ENCODE data around the gene ASCL5.

ASCL5 gene

GRCh38 chr1:201137024-201137392, 10.0 kb upstream of the ASCL5 start:
- peaks cover 0 to 25% (median 21%) of the 10 kb centered on the region in 5 donors for H3K4me1 ChIP-seq (ENCODE audit: control insufficient read depth in 5 of 5, insufficient read depth in 5 of 5, low read length in 5 of 5)
- H3K27me3 ChIP-seq (ENCODE audit: control insufficient read depth in 5 of 5, insufficient read depth in 4 of 5, low read length in 5 of 5) = no peaks in the 10 kb centered on the region
- H3K4me3 ChIP-seq (ENCODE audit: low read depth in 1 of 5, low read length in 5 of 5) = no peak overlapping the region
- H3K9ac ChIP-seq (ENCODE audit: low read length in 5 of 5) = peak overlapping the region in 1 of 5 donors; percentile 37
- peak overlapping the region; percentile 23 for H3K27ac ChIP-seq (ENCODE audit: low read depth, low read length)
- peaks cover 0 to 75% (median 43%) of the 10 kb centered on the region in 5 donors for H3K36me3 ChIP-seq (ENCODE audit: control insufficient read depth in 5 of 5, insufficient read depth in 5 of 5, low read length in 5 of 5)
- H3K9me3 ChIP-seq (ENCODE audit: control insufficient read depth in 5 of 5, low read length in 5 of 5) = no peaks in the 10 kb centered on the region

GRCh38 chr1:201136355-201137023, 9.5 kb upstream of the ASCL5 start:
- H3K27ac ChIP-seq (ENCODE audit: low read depth, low read length) = no peak overlapping the region
- no peak overlapping the region for H3K4me3 ChIP-seq (ENCODE audit: low read depth in 1 of 5, low read length in 5 of 5)
- H3K4me1 ChIP-seq (ENCODE audit: control insufficient read depth in 5 of 5, insufficient read depth in 5 of 5, low read length in 5 of 5) = peaks cover 0 to 20% (median 16%) of the 10 kb centered on the region in 5 donors
- no peaks in the 10 kb centered on the region for H3K9me3 ChIP-seq (ENCODE audit: control insufficient read depth in 5 of 5, low read length in 5 of 5)
- peak overlapping the region in 1 of 5 donors; percentile 37 for H3K9ac ChIP-seq (ENCODE audit: low read length in 5 of 5)
- no peaks in the 10 kb centered on the region for H3K27me3 ChIP-seq (ENCODE audit: control insufficient read depth in 5 of 5, insufficient read depth in 4 of 5, low read length in 5 of 5)
- H3K36me3 ChIP-seq (ENCODE audit: control insufficient read depth in 5 of 5, insufficient read depth in 5 of 5, low read length in 5 of 5) = peaks cover 0 to 70% (median 43%) of the 10 kb centered on the region in 5 donors

DNA sequence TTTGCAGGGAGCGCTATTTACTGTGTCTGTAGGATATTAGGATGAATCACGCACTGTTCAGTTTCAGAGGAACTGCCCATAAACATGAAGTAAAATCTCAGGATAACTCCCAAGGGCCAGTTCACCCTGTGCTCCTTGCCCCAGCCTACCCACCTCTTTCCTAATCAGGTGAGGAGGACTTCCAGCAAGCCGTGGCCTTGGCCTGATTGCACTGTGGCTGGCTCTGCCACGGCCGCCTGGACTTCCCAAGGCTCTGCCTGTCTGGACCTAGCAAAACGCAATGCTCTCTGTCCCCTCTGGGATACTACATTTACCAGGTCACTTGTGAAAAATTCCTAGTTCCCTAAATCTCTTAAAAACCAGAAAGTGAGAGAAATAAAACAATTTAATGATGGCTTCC, 7.4 kb upstream of the ASCL5 start:
- no peak overlapping the region for H3K4me3 ChIP-seq (ENCODE audit: low read depth in 1 of 5, low read length in 5 of 5)
- H3K4me1 ChIP-seq (ENCODE audit: control insufficient read depth in 5 of 5, insufficient read depth in 5 of 5, low read length in 5 of 5) = peaks cover 0 to 18% (median 16%) of the 10 kb centered on the region in 5 donors
- peaks cover 0 to 49% (median 30%) of the 10 kb centered on the region in 5 donors for H3K36me3 ChIP-seq (ENCODE audit: control insufficient read depth in 5 of 5, insufficient read depth in 5 of 5, low read length in 5 of 5)
- H3K27ac ChIP-seq (ENCODE audit: low read depth, low read length) = no peak overlapping the region
- H3K9ac ChIP-seq (ENCODE audit: low read length in 5 of 5) = no peak overlapping the region
- H3K9me3 ChIP-seq (ENCODE audit: control insufficient read depth in 5 of 5, low read length in 5 of 5) = no peaks in the 10 kb centered on the region
- H3K27me3 ChIP-seq (ENCODE audit: control insufficient read depth in 5 of 5, insufficient read depth in 4 of 5, low read length in 5 of 5) = no peaks in the 10 kb centered on the region

- peaks cover 0 to 5% (median 0%) of the 10 kb centered on the region in 5 donors for H3K27me3 ChIP-seq (ENCODE audit: control insufficient read depth in 5 of 5, insufficient read depth in 4 of 5, low read length in 5 of 5)
- H3K4me3 ChIP-seq (ENCODE audit: low read depth in 1 of 5, low read length in 5 of 5) = no peak overlapping the region
- H3K9ac ChIP-seq (ENCODE audit: low read length in 5 of 5) = no peak overlapping the region
- peaks cover 0 to 24% (median 21%) of the 10 kb centered on the region in 5 donors for H3K36me3 ChIP-seq (ENCODE audit: control insufficient read depth in 5 of 5, insufficient read depth in 5 of 5, low read length in 5 of 5)
- no peak overlapping the region for H3K27ac ChIP-seq (ENCODE audit: low read depth, low read length)
- no peaks in the 10 kb centered on the region for H3K9me3 ChIP-seq (ENCODE audit: control insufficient read depth in 5 of 5, low read length in 5 of 5)
- H3K4me1 ChIP-seq (ENCODE audit: control insufficient read depth in 5 of 5, insufficient read depth in 5 of 5, low read length in 5 of 5) = no peaks in the 10 kb centered on the region
These were observed 4.4 kb upstream of the ASCL5 start for GRCh38 chr1:201131398-201131797.

DNA sequence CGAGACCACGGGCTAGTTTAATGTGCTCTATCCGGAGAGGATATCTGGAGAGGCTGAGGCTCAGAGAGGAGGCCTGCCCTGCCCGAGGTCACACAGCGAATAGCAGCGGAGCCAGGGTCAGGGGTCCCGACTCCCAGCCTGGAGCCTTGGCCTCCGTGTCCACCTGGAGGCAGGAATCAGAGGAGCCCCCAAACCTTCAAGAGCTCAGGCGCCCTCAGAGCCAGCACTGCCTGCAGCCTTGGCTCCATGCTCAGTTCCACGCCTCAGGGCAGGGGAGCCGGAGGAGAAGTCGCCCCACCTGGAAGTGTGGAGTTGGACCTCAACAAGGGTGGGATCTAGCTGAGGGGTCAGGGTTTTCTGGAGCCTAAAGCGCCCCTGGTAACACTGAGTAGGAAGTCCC, 2.0 kb upstream of the ASCL5 start:
- no peak overlapping the region for H3K9ac ChIP-seq (ENCODE audit: low read length in 5 of 5)
- peaks cover 0 to 6% (median 5%) of the 10 kb centered on the region in 5 donors for H3K27me3 ChIP-seq (ENCODE audit: control insufficient read depth in 5 of 5, insufficient read depth in 4 of 5, low read length in 5 of 5)
- no peak overlapping the region for H3K27ac ChIP-seq (ENCODE audit: low read depth, low read length)
- H3K4me1 ChIP-seq (ENCODE audit: control insufficient read depth in 5 of 5, insufficient read depth in 5 of 5, low read length in 5 of 5) = no peaks in the 10 kb centered on the region
- H3K36me3 ChIP-seq (ENCODE audit: control insufficient read depth in 5 of 5, insufficient read depth in 5 of 5, low read length in 5 of 5) = peaks cover 0 to under 1% (median under 1%) of the 10 kb centered on the region in 5 donors
- no peak overlapping the region for H3K4me3 ChIP-seq (ENCODE audit: low read depth in 1 of 5, low read length in 5 of 5)
- no peaks in the 10 kb centered on the region for H3K9me3 ChIP-seq (ENCODE audit: control insufficient read depth in 5 of 5, low read length in 5 of 5)

GRCh38 chr1:201128476-201128875, 1.5 kb upstream of the ASCL5 start:
- no peak overlapping the region for H3K9ac ChIP-seq (ENCODE audit: low read length in 5 of 5)
- H3K9me3 ChIP-seq (ENCODE audit: control insufficient read depth in 5 of 5, low read length in 5 of 5) = no peaks in the 10 kb centered on the region
- no peak overlapping the region for H3K27ac ChIP-seq (ENCODE audit: low read depth, low read length)
- H3K36me3 ChIP-seq (ENCODE audit: control insufficient read depth in 5 of 5, insufficient read depth in 5 of 5, low read length in 5 of 5) = no peaks in the 10 kb centered on the region
- no peak overlapping the region for H3K4me3 ChIP-seq (ENCODE audit: low read depth in 1 of 5, low read length in 5 of 5)
- H3K4me1 ChIP-seq (ENCODE audit: control insufficient read depth in 5 of 5, insufficient read depth in 5 of 5, low read length in 5 of 5) = no peaks in the 10 kb centered on the region
- peaks cover 0 to 8% (median 5%) of the 10 kb centered on the region in 5 donors for H3K27me3 ChIP-seq (ENCODE audit: control insufficient read depth in 5 of 5, insufficient read depth in 4 of 5, low read length in 5 of 5)

DNA sequence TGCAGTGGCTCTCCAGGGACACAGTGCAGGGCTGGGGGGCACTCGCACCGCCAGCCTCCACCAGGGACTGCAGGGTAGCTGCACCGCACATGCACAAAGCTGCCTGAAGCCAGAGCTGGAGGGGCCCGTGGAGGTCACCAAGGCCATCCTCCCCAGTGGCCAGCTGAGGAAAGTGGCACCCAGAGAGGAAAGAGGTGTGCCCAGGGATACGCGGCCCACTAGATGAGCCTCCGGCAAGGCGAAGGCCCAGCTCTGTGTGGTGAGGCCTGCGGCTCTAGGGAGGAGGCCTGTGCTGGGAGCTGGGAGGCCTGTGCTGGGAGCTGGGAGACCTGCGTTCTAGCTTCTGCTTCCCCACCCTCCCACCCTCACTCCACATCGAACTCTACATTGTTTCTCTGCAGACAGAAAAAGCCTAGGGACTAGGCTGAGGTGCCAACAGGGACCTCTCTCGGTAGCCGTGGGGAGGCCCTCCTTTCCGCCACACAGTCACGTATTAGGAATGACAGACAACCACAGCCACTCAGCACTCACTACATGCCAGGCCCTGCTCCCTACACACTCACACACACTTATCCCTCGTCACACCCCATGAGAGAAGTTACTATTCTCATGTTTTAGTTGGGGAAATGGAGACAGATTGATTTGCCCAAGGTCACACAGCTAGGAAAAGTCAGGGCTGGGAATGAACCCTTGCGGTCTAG, 921 bp upstream of the ASCL5 start:
- H3K27ac ChIP-seq (ENCODE audit: low read depth, low read length) = no peak overlapping the region
- no peak overlapping the region for H3K9ac ChIP-seq (ENCODE audit: low read length in 5 of 5)
- H3K9me3 ChIP-seq (ENCODE audit: control insufficient read depth in 5 of 5, low read length in 5 of 5) = no peaks in the 10 kb centered on the region
- H3K36me3 ChIP-seq (ENCODE audit: control insufficient read depth in 5 of 5, insufficient read depth in 5 of 5, low read length in 5 of 5) = no peaks in the 10 kb centered on the region
- H3K4me3 ChIP-seq (ENCODE audit: low read depth in 1 of 5, low read length in 5 of 5) = no peak overlapping the region
- no peaks in the 10 kb centered on the region for H3K4me1 ChIP-seq (ENCODE audit: control insufficient read depth in 5 of 5, insufficient read depth in 5 of 5, low read length in 5 of 5)
- peaks cover 2 to 8% (median 5%) of the 10 kb centered on the region in 5 donors for H3K27me3 ChIP-seq (ENCODE audit: control insufficient read depth in 5 of 5, insufficient read depth in 4 of 5, low read length in 5 of 5)

GRCh38 chr1:201126463-201126831, 537 bp downstream of the ASCL5 start:
- Histone ChIP-seq H3K4me1 (ENCODE audit: control insufficient read depth in 5 of 5, insufficient read depth in 5 of 5, low read length in 5 of 5) (no peaks in the 10 kb centered on the region), H3K4me3 (ENCODE audit: low read depth in 1 of 5, low read length in 5 of 5) (no peak overlapping the region), H3K9ac (ENCODE audit: low read length in 5 of 5) (no peak overlapping the region), H3K9me3 (ENCODE audit: control insufficient read depth in 5 of 5, low read length in 5 of 5) (no peaks in the 10 kb centered on the region), H3K27ac (ENCODE audit: low read depth, low read length) (no peak overlapping the region), H3K27me3 (ENCODE audit: control insufficient read depth in 5 of 5, insufficient read depth in 4 of 5, low read length in 5 of 5) (peaks cover 2 to 16% (median 5%) of the 10 kb centered on the region in 5 donors), H3K36me3 (ENCODE audit: control insufficient read depth in 5 of 5, insufficient read depth in 5 of 5, low read length in 5 of 5) (no peaks in the 10 kb centered on the region)

DNA sequence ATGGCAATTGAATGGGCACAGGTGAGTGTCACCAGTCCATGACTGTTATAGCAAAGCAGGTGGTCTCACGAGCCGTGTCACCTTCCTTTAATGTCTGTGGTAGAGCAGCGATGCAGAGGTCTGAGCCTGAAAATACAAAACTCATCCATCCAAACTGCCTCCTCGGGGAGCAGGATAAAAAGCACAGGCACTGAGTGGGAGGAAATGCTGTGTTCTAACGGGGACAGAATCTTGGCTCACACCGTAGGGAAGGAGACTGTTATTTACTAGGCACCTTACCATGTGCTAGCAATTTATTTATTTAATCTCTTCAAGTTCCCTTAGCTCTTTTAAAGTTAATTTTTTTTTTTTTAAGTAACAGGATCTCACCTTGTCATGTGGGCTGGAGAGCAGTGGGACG, 1.2 kb downstream of the ASCL5 start:
- Histone ChIP-seq H3K27ac (ENCODE audit: low read depth, low read length) (no peak overlapping the region), H3K9ac (ENCODE audit: low read length in 5 of 5) (no peak overlapping the region), H3K9me3 (ENCODE audit: control insufficient read depth in 5 of 5, low read length in 5 of 5) (no peaks in the 10 kb centered on the region), H3K27me3 (ENCODE audit: control insufficient read depth in 5 of 5, insufficient read depth in 4 of 5, low read length in 5 of 5) (peaks cover 2 to 16% (median 5%) of the 10 kb centered on the region in 5 donors), H3K4me1 (ENCODE audit: control insufficient read depth in 5 of 5, insufficient read depth in 5 of 5, low read length in 5 of 5) (no peaks in the 10 kb centered on the region), H3K4me3 (ENCODE audit: low read depth in 1 of 5, low read length in 5 of 5) (no peak overlapping the region), H3K36me3 (ENCODE audit: control insufficient read depth in 5 of 5, insufficient read depth in 5 of 5, low read length in 5 of 5) (no peaks in the 10 kb centered on the region)

DNA sequence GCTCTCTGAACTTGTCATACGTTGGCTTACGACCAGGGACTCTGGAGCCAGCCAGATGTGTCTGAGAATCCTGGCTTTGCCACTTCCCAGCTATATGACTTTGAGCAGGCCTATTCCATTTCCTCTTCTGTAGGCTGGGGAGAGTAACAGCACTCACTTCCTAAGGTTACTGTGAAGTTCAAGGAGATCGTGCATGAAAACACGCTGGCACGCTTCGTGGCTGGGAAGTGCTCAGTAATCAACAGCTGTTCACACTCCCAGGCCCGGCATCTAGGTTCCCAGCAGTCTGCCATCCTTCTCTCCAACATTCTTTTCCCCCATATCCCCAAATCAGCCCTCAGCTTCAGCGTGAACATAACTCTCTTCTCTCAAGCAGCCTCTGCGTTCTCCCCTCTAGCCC, 2.0 kb downstream of the ASCL5 start:
- Histone ChIP-seq H3K36me3 (ENCODE audit: control insufficient read depth in 5 of 5, insufficient read depth in 5 of 5, low read length in 5 of 5) (no peaks in the 10 kb centered on the region), H3K9me3 (ENCODE audit: control insufficient read depth in 5 of 5, low read length in 5 of 5) (no peaks in the 10 kb centered on the region), H3K4me3 (ENCODE audit: low read depth in 1 of 5, low read length in 5 of 5) (no peak overlapping the region), H3K4me1 (ENCODE audit: control insufficient read depth in 5 of 5, insufficient read depth in 5 of 5, low read length in 5 of 5) (peaks cover 0 to 3% (median 2%) of the 10 kb centered on the region in 5 donors), H3K9ac (ENCODE audit: low read length in 5 of 5) (no peak overlapping the region), H3K27ac (ENCODE audit: low read depth, low read length) (no peak overlapping the region), H3K27me3 (ENCODE audit: control insufficient read depth in 5 of 5, insufficient read depth in 4 of 5, low read length in 5 of 5) (peaks cover 2 to 16% (median 5%) of the 10 kb centered on the region in 5 donors)
